Spleen (tissue), 7 donors: ENCODE results near the gene TIMM29.

Experiments used
- POLR2A ChIP-seq, 3 donors: fragments of 450-650 bp; IDR thresholded peaks; one replicate each; pipeline ENCODE4 v1.5.1; 2017; ENCODE audit warnings: antibody characterized with exemption in 3 of 3, mild to moderate bottlenecking in 1 of 3
- POLR2AphosphoS5 ChIP-seq, 3 donors: sonication (generic); formaldehyde crosslinking; IDR thresholded peaks; one replicate each; pipeline ENCODE4 v1.5.1; 2017; ENCODE audit warnings: antibody characterized with exemption in 3 of 3
- TF ChIP-seq, protein P1 (sequence below), 11 experiments: fragments of 200-600 bp in 7 of 11; fragments of 450-650 bp in 4 of 11; sonication (generic) in 4 of 11; IDR thresholded peaks in 8 of 11; conservative IDR thresholded peaks in 3 of 11; 1 replicate in 7 of 11; 2 replicates in 4 of 11; pipeline versions ENCODE4 v1.4.0 to v1.8.0; 2016 to 2021; ENCODE audit warnings: antibody characterized with exemption in 11 of 11, inconsistent platforms in 4 of 11, mild to moderate bottlenecking in 1 of 11
- donor health status: DM: no; HTN: no; CAD: no; lungs with moderate emphysema.
- donor health status: DM: no; HTN: no; CAD: no.
- donor health status: DM: no; HTN: no; CAD: no.

DNA sequence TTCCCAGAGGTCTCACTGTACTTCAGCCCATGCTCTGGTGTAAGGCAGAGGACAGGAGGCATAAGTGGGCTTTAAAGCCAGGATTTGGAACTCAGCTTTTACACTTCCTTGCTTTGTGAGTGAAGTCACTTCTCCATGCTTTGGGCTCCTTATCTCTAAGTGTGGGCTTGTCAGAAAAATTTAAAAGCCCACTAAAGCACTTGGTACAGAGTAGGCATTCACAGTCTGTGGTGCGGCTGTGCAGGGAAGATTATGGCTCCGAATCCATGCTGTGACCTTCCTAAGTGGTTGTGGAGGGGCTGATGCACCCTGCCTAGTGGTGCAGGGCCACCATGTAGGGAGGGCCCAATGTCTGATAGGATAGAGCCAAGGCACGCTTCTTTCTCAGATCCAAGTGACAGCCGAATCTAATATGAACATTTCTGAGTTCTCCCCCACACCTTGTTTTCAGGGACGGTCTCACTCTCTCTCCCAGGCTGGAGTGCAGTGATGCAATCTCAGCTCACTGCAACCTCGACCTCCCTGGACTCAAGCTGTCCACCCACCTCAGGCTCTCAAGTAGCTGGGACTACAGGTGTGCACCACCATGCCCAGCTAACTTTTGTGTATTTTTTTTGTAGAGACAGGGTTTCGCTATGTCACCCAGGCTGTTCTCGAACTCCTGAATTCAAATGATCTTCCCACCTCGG lies 6.9 kb downstream of the TIMM29 start:
- TF ChIP-seq, protein P1, sequence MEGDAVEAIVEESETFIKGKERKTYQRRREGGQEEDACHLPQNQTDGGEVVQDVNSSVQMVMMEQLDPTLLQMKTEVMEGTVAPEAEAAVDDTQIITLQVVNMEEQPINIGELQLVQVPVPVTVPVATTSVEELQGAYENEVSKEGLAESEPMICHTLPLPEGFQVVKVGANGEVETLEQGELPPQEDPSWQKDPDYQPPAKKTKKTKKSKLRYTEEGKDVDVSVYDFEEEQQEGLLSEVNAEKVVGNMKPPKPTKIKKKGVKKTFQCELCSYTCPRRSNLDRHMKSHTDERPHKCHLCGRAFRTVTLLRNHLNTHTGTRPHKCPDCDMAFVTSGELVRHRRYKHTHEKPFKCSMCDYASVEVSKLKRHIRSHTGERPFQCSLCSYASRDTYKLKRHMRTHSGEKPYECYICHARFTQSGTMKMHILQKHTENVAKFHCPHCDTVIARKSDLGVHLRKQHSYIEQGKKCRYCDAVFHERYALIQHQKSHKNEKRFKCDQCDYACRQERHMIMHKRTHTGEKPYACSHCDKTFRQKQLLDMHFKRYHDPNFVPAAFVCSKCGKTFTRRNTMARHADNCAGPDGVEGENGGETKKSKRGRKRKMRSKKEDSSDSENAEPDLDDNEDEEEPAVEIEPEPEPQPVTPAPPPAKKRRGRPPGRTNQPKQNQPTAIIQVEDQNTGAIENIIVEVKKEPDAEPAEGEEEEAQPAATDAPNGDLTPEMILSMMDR (IDR thresholded peaks at IDR 0.05 in 8 of 11, conservative IDR thresholded peaks at IDR 0.05 in 3 of 11): no peak
- TF ChIP-seq POLR2AphosphoS5 (IDR thresholded peaks at IDR 0.05) (no peak), POLR2A (IDR thresholded peaks at IDR 0.05) (no peak)
